Activated naive CD8-positive, alpha-beta T cell treated with anti-CD3 and anti-CD28 coated beads for 36 hours (primary cell): Measurements from ENCODE around the gene ZBTB16. TPM values are rescaled to one million over a fixed set of nuclear protein-coding genes. Genes with fewer than 3 reads are reported as not detected.

ENCODE experiments used
- DNase-seq: peaks from one replicate; pipeline ENCODE4 v3.0.0; 2021
- H3K27ac Mint-ChIP-seq: one replicate; pipeline ENCODE4 v1.8.0; 2022; ENCODE audit warnings: mild to moderate bottlenecking, moderate library complexity, mixed read lengths
- H3K27me3 Mint-ChIP-seq: one replicate; pipeline ENCODE4 v1.8.0; 2022; ENCODE audit warnings: mild to moderate bottlenecking, mixed read lengths
- H3K36me3 Mint-ChIP-seq: one replicate; pipeline ENCODE4 v1.8.0; 2021; ENCODE audit warnings: mild to moderate bottlenecking, mixed read lengths
- H3K4me1 Mint-ChIP-seq: one replicate; pipeline ENCODE4 v1.8.0; 2021; ENCODE audit warnings: mixed read lengths
- H3K4me3 Mint-ChIP-seq: one replicate; pipeline ENCODE4 v1.8.0; 2022; ENCODE audit warnings: mild to moderate bottlenecking, moderate library complexity, mixed read lengths
- H3K9me3 Mint-ChIP-seq: one replicate; pipeline ENCODE4 v1.8.0; 2022; ENCODE audit warnings: mixed read lengths
- total RNA-seq, 2 experiments: library from RNA; stranded (reverse); gene quantifications; one replicate each; pipeline ENCODE4 v1.2.3, GENCODE V29; 2021

Gene ZBTB16
- total RNA-seq, 2 experiments from 2014 or later = 1.7 to 2.1 TPM

DNA sequence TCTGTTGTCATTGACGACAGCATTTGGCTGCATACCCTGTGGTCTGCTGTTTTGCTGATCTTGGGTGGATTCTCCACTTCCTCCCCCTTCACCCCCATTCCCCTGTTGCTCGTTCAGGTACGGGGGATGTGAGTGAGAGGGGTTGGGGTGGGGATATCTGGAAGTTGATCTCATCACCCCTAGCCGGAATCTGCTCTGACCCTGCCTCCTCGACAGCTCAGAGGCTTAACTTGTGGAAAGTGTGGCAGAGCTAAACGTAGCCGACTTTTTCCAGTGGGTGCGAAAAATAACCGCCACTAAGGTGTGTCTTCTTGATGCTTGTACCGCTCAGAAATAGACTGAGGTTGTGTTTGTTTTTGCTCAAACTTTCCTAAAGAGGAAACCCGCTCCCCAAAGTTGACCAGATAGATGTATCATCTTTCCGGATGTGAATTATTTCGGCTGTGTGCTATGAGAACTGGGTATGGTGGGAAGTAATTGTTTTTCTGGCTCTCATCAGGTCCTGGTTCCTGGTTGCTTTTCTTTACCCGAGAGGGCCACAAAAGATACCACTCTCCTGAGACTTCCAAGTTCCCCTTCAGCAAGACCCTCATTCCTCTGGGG lies 6.6 kb downstream of the ZBTB16 start:
- H3K4me3 Mint-ChIP-seq = no peak overlapping the region
- H3K36me3 Mint-ChIP-seq = no peaks in the 10 kb centered on the region
- H3K4me1 Mint-ChIP-seq = peaks cover 2% of the 10 kb centered on the region
- no peak overlapping the region for H3K27ac Mint-ChIP-seq
- no peaks in the 10 kb centered on the region for H3K9me3 Mint-ChIP-seq
- peaks cover 10% of the 10 kb centered on the region for H3K27me3 Mint-ChIP-seq
- no peak for DNase-seq

DNA sequence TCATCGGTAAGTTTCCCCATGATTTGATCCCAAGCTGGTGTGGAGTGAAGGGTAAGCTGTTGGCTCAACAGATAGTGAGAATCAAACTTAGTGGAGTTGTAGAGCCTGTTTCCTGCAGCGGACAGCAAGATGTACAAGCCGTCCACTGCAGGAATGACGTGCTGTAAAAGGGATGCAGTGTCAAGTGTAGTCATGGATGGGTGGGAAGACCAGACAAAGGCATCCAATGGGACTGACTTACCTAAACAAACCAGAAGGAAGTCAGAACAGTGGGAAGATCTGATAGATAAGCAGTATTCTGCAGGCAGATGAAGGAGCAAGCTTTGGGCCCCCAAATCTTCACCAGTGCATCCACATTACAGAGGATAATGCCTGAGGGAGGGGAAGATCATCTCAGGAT lies 8.8 kb downstream of the ZBTB16 start:
- H3K27ac Mint-ChIP-seq = no peak overlapping the region
- DNase-seq = no peak
- no peaks in the 10 kb centered on the region for H3K27me3 Mint-ChIP-seq
- H3K36me3 Mint-ChIP-seq = no peaks in the 10 kb centered on the region
- no peaks in the 10 kb centered on the region for H3K9me3 Mint-ChIP-seq
- peaks cover 16% of the 10 kb centered on the region for H3K4me1 Mint-ChIP-seq
- no peak overlapping the region for H3K4me3 Mint-ChIP-seq

- Mint-ChIP-seq H3K27me3 (no peaks in the 10 kb centered on the region), H3K36me3 (no peaks in the 10 kb centered on the region), H3K4me3 (no peak overlapping the region), H3K4me1 (peaks cover 33% of the 10 kb centered on the region), H3K9me3 (no peaks in the 10 kb centered on the region), H3K27ac (no peak overlapping the region)
- DNase-seq = no peak
Measured at GRCh38 chr11:114070464-114071139, 11.1 kb downstream of the ZBTB16 start.

DNA sequence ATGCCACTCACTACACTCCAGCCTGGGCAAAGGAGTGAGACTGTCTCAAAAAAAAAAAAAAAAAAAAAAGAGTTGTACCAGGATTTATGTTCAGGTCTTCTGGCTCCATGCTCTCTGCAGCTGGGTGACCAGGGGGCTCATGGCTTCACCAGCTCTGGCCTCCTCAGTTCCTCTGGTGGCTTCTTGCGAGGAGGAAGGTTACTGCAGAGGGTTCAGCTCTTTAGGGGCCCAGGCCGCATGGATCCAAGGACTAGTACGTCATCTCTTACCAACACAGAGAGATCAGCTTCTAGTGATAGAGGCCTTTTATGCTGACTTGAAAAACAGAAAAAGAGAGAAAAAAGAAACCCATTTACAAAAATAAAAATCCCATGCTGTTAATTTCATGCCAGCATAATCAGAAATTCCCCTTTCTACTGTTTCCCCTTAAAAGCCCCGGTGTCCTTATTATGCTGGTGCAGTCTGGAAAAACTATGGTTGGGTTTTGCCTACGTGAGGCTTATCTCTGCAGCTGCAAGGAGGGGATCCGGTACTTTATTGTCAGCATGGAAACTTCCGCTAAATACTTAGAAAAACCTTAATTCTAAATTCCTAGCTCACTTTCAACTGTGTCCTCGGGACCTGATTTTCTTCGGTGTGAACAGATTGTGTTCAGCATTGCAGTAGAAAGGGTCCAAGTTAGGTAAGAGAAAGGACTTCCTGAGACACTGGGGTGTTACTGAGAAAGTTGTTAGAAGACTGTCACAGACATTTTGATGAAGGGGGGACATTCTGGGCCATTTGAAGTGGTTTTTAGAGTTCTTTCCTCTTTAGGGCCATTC lies 13.7 kb downstream of the ZBTB16 start:
- no peaks in the 10 kb centered on the region for H3K27me3 Mint-ChIP-seq
- H3K4me1 Mint-ChIP-seq = peaks cover 54% of the 10 kb centered on the region
- H3K9me3 Mint-ChIP-seq = no peaks in the 10 kb centered on the region
- no peak overlapping the region for H3K4me3 Mint-ChIP-seq
- H3K27ac Mint-ChIP-seq = peak overlapping the region; percentile 90
- no peak for DNase-seq
- no peaks in the 10 kb centered on the region for H3K36me3 Mint-ChIP-seq

- Mint-ChIP-seq H3K27me3 (no peaks in the 10 kb centered on the region), H3K4me1 (peaks cover 58% of the 10 kb centered on the region), H3K9me3 (no peaks in the 10 kb centered on the region), H3K27ac (peak overlapping the region; percentile 90), H3K4me3 (no peak overlapping the region), H3K36me3 (no peaks in the 10 kb centered on the region)
- DNase-seq = peak; percentile 15
Measured at GRCh38 chr11:114073828-114074381, 14.4 kb downstream of the ZBTB16 start.

DNA sequence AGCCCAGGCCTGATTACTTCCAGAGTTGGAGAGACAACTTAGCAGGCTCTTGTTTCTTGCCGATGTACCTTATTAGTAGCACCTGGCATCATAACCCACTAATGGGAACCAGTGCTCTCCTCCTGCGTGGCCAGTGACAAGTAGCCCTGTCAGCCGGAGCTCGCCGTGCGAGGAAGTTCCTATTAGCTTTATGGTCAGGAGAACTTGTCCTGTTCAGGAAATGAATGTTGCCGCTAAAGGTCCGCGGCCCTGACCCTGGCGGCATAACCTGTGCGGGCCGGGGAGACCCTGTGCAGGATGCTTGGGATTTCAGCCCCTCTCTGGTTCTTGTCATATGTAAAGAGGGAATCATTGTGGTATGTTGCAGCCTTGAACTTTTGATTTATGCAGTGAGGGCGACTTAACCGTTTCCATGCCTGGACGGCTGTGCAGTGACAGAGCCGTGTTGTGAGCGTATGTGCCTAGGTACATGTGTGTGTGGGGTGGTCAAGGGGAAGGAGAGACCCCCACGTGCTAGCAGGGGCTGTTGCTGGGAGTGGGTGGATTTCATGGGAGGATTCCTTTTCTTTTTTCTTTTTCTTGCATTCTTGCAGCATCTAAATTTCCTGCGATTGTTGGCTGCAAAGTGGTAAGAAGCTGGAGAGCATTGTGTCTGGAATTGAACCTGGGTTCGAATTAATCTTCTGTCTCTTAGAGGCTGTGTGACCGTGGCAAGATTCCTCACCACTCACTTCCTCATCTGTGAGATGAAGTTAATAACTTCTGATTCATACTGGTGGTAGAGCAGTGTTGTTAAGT lies 15.2 kb downstream of the ZBTB16 start:
- DNase-seq = no peak
- H3K27ac Mint-ChIP-seq = peak overlapping the region; percentile 90
- no peaks in the 10 kb centered on the region for H3K9me3 Mint-ChIP-seq
- H3K27me3 Mint-ChIP-seq = no peaks in the 10 kb centered on the region
- no peak overlapping the region for H3K4me3 Mint-ChIP-seq
- H3K4me1 Mint-ChIP-seq = peaks cover 58% of the 10 kb centered on the region
- H3K36me3 Mint-ChIP-seq = no peaks in the 10 kb centered on the region

DNA sequence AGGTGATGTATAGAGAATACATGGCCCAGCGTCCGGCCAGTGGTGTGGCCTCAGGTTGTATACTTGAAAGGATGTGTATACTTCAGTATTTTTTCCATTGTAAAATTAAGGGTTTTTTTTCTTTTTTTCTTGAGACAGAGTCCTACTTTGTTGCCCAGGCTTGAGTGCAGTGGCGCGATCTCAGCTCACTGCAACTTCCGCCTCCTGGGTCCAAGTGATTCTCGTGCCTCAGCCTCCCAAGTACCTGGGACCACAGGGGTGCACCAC lies 15.8 kb downstream of the ZBTB16 start:
- no peak overlapping the region for H3K27ac Mint-ChIP-seq
- no peak overlapping the region for H3K4me3 Mint-ChIP-seq
- no peaks in the 10 kb centered on the region for H3K36me3 Mint-ChIP-seq
- H3K27me3 Mint-ChIP-seq = no peaks in the 10 kb centered on the region
- H3K9me3 Mint-ChIP-seq = no peaks in the 10 kb centered on the region
- peaks cover 63% of the 10 kb centered on the region for H3K4me1 Mint-ChIP-seq
- DNase-seq = no peak

DNA sequence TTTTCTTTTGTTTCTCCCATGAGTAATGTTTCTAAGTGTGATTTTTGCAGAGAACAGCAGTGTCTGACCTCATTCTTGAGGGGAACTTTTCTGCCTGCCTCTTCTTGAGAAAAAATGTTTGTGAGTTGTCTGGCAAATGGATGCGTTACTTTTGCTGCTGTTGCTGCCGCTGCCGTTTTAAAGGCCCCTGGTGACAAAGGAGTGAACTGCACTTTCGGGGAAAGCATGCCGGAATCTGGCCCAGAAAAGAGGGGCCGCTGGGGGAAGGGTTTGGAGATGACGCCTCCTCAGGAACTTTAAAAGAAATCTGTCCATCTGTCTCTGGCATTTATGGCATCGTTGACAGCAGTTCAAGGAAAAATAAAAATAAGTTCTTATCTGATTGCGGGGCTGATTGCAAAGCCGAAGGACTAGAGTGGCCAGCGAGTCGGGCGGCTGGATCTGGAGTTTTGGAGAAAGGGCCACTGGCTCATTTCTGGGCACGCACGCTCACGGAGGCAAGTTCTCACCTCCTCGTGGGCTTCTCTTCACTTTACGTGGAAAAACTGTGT lies 16.5 kb downstream of the ZBTB16 start:
- Mint-ChIP-seq H3K27me3 (no peaks in the 10 kb centered on the region), H3K4me1 (peaks cover 69% of the 10 kb centered on the region), H3K9me3 (no peaks in the 10 kb centered on the region), H3K27ac (no peak overlapping the region), H3K36me3 (no peaks in the 10 kb centered on the region), H3K4me3 (no peak overlapping the region)
- peak; percentile 20 for DNase-seq

- DNase-seq = no peak
- Mint-ChIP-seq H3K36me3 (peaks cover 3% of the 10 kb centered on the region), H3K4me3 (peak overlapping the region; percentile 57), H3K27ac (peak overlapping the region; percentile 84), H3K27me3 (peaks cover 9% of the 10 kb centered on the region), H3K4me1 (peaks cover 69% of the 10 kb centered on the region), H3K9me3 (no peaks in the 10 kb centered on the region)
Measured at GRCh38 chr11:114076921-114077331, 17.4 kb downstream of the ZBTB16 start.

DNA sequence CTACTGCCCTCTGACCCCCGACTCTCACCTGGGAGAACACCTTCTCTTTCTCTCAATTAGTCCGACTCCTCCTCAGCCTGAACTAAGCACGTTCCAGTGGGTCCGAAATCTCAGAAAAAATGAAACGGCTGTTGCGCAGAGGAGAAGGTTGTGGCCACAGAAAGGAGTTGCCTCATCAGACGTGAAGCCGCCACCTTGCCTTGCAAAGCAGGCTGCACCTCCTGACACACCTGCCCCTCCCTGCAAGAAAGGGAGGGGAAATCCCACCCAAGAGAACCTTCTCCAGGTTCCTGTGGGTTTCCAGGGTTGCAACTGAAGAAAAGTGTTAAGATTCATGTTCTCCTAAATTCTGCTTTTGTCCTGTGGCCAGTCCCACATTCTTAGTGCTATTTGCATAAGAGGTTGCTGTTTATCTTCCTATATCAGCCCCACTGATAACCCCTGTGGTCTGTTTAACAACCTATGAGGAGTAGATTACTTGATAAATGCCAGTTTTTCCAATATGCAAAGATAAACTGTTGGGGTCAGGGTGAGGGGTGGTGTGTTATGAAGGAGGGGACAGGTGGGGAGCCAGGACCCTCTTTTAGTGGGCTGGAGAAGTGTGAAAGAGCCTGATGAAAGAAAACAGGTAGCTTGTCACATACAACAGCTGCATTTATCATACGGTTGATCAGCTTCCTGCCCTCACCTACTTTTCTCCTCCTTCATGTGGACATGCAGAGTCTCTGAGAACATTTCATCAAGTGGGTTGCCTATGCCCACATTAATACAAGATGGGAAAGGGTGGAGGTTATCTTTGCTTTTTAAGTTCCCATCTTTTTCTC lies 18.2 kb downstream of the ZBTB16 start:
- H3K4me3 Mint-ChIP-seq = peak overlapping the region; percentile 57
- peak overlapping the region; percentile 84 for H3K27ac Mint-ChIP-seq
- H3K9me3 Mint-ChIP-seq = no peaks in the 10 kb centered on the region
- peak; percentile 19 for DNase-seq
- H3K4me1 Mint-ChIP-seq = peaks cover 63% of the 10 kb centered on the region
- peaks cover 13% of the 10 kb centered on the region for H3K27me3 Mint-ChIP-seq
- peaks cover 3% of the 10 kb centered on the region for H3K36me3 Mint-ChIP-seq

DNA sequence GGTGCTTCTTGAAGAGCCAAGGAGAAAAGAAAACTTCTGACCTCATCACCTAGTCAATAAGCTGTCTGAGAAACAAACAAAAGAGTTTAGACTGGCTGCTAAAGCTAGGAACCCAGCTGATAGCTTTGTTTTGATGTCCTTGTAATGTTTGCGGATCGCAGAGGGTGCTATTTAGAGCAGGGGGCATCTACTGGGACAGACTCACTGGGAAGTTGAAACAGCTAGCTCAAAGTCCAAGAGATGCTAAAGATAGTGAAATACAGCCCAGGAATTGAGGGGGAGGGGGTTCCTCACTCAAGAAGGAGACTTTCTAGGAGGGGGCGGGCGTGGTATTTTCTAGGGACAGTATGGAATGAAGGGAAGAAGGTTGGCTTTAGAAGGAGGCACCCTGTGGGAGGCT lies 18.9 kb downstream of the ZBTB16 start:
- Mint-ChIP-seq H3K27me3 (peaks cover 19% of the 10 kb centered on the region), H3K36me3 (peaks cover 3% of the 10 kb centered on the region), H3K4me3 (no peak overlapping the region), H3K27ac (no peak overlapping the region), H3K4me1 (peaks cover 60% of the 10 kb centered on the region), H3K9me3 (no peaks in the 10 kb centered on the region)
- DNase-seq = no peak

DNA sequence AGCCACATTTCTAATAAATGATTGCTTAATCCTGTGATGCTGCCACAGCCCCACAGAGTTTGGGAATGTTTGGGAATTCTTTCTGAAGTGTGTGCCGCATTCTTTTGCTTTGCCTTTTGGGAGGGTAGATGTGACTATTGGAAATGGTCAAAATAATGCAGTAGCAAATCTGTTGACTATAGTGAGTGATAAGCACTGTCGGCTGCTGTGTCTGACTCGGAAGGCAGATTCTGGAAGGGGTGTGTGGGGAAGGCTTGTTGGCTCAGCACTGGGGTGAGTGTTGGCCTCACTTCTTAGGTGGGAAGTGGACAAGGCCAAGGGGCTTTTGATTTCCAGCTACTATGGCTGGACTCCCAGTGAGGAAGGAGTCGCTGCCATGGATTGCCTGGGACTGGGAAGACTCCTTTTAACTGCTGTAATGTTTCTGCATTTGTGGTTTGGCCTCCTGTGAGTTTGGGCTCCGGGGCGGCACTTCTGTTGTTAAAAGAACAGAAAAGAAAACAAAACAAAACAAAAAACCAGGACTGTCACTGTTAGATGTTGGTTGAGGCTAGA lies 20.1 kb downstream of the ZBTB16 start:
- peaks cover 56% of the 10 kb centered on the region for H3K4me1 Mint-ChIP-seq
- DNase-seq = no peak
- H3K4me3 Mint-ChIP-seq = no peak overlapping the region
- H3K27me3 Mint-ChIP-seq = peaks cover 26% of the 10 kb centered on the region
- peaks cover 3% of the 10 kb centered on the region for H3K36me3 Mint-ChIP-seq
- no peaks in the 10 kb centered on the region for H3K9me3 Mint-ChIP-seq
- H3K27ac Mint-ChIP-seq = no peak overlapping the region

DNA sequence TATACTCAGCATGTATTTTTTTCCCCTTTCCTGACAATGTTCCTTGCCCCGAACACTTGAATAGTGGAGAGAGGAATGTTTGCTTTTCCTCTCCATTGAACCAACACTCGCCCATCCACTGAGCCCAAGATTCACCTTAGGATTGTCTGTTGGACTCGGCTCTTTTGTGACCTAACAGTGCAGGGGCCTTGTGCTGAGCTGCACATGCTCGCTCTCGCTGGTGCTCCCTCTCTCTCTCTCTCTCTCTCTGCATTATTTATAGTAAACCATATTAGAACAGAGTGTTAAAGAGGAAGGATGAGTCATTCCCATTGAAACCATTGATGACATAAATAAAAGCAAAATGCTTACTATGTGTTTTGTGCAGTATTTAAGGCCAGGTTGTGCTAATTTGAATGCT lies 20.7 kb downstream of the ZBTB16 start:
- H3K27ac Mint-ChIP-seq = no peak overlapping the region
- no peak overlapping the region for H3K4me3 Mint-ChIP-seq
- H3K36me3 Mint-ChIP-seq = peaks cover 3% of the 10 kb centered on the region
- H3K9me3 Mint-ChIP-seq = no peaks in the 10 kb centered on the region
- peaks cover 26% of the 10 kb centered on the region for H3K27me3 Mint-ChIP-seq
- peaks cover 51% of the 10 kb centered on the region for H3K4me1 Mint-ChIP-seq
- no peak for DNase-seq

GRCh38 chr11:114080769-114081168 lies 21.3 kb downstream of the ZBTB16 start:
- Mint-ChIP-seq H3K4me1 (peaks cover 49% of the 10 kb centered on the region), H3K4me3 (no peak overlapping the region), H3K9me3 (no peaks in the 10 kb centered on the region), H3K27ac (no peak overlapping the region), H3K27me3 (peaks cover 26% of the 10 kb centered on the region), H3K36me3 (peaks cover 3% of the 10 kb centered on the region)
- no peak for DNase-seq
